HepG2 (cell line): ENCODE results near the gene ACTR1B. TPM values are rescaled to one million over a fixed set of nuclear protein-coding genes. Genes with fewer than 3 reads are reported as not detected.

ENCODE experiments used
- CHD4 ChIP-seq: fragments of 200-600 bp; sonication (generic); IDR thresholded peaks from 2 replicates; pipeline ENCODE4 v1.7.0; 2017; ENCODE audit warnings: mild to moderate bottlenecking, low read length, borderline replicate concordance
- KAT8 ChIP-seq: IDR thresholded peaks from 2 replicates; pipeline ENCODE4 v1.6.1; 2016; ENCODE audit warnings: missing genetic modification reagents, missing compliant biosample characterization
- MAZ ChIP-seq, 2 experiments: sonication (generic) in 1 of 2; formaldehyde crosslinking in 1 of 2; IDR thresholded peaks; 2 replicates each; pipeline versions ENCODE4 v1.5.0 to v1.6.1; 2012 to 2020; ENCODE audit warnings: low read depth in 2 of 2, mild to moderate bottlenecking in 2 of 2, borderline replicate concordance in 1 of 2, improper control_type of control experiment in 1 of 2, low read length in 1 of 2, missing genetic modification reagents in 1 of 2, moderate library complexity in 1 of 2
- SALL1 ChIP-seq: sonication (generic); formaldehyde crosslinking; IDR thresholded peaks from 2 replicates; pipeline ENCODE4 v1.8.0; 2022; ENCODE audit warnings: mild to moderate bottlenecking, missing genetic modification reagents
- SAP130 ChIP-seq: IDR thresholded peaks from 2 replicates; pipeline ENCODE4 v1.6.1; 2016; ENCODE audit warnings: low read depth
- SIX4 ChIP-seq: sonication (generic); formaldehyde crosslinking; IDR thresholded peaks from 2 replicates; pipeline ENCODE4 v1.4.0; 2020; ENCODE audit warnings: missing genetic modification reagents
- SOX13 ChIP-seq, 3 experiments: fragments of 450-650 bp in 1 of 3; sonication (generic) in 1 of 3; formaldehyde crosslinking in 1 of 3; IDR thresholded peaks in 2 of 3; conservative IDR thresholded peaks in 1 of 3; 2 replicates each; pipeline versions ENCODE4 v1.5.0 to v1.6.1; 2016 to 2020; ENCODE audit warnings: antibody characterized with exemption in 1 of 3, mild to moderate bottlenecking in 1 of 3, missing compliant biosample characterization in 1 of 3, missing genetic modification reagents in 1 of 3, moderate library complexity in 1 of 3
- SOX5 ChIP-seq: IDR thresholded peaks from 2 replicates; pipeline ENCODE4 v1.6.1; 2016; ENCODE audit warnings: borderline replicate concordance
- TAF15 ChIP-seq: fragments of 200-400 bp; formaldehyde crosslinking; IDR thresholded peaks from one replicate; pipeline ENCODE4 v1.6.1; 2018; ENCODE audit warnings: mild to moderate bottlenecking, low read depth, low read length; ENCODE audit not compliant: poor library complexity, severe bottlenecking
- THAP11 ChIP-seq: IDR thresholded peaks from 2 replicates; pipeline ENCODE4 v1.6.1; 2016; ENCODE audit warnings: missing biosample characterization, missing genetic modification reagents
- ZMAT3 ChIP-seq: sonication (generic); formaldehyde crosslinking; conservative IDR thresholded peaks from 2 replicates; pipeline ENCODE4 v1.7.0; 2021; ENCODE audit warnings: missing genetic modification reagents
- ZNF12 ChIP-seq: sonication (generic); formaldehyde crosslinking; IDR thresholded peaks from 2 replicates; pipeline ENCODE4 v1.5.0; 2020; ENCODE audit warnings: missing genetic modification reagents
- ZNF263 ChIP-seq: sonication (generic); formaldehyde crosslinking; IDR thresholded peaks from 2 replicates; pipeline ENCODE4 v1.4.0; 2020; ENCODE audit warnings: missing genetic modification reagents
- ZSCAN22 ChIP-seq: sonication (generic); formaldehyde crosslinking; IDR thresholded peaks from 2 replicates; pipeline ENCODE4 v1.4.0; 2020; ENCODE audit warnings: mild to moderate bottlenecking, missing genetic modification reagents
- polyA plus RNA-seq, 8 experiments: library from polyadenylated mRNA; depleted of rRNA in 3 of 8; stranded (reverse) in 7 of 8; unstranded in 1 of 8; fragments of >200 nt; fragmentation: Illumina TruSeq in 4 of 8; extraction: Trizol in 4 of 8; gene quantifications; 2 replicates each; pipeline versions ENCODE4 v1.2.1 to v1.2.3, GENCODE V29; 2011 to 2016; ENCODE audit warnings: low read depth in 4 of 8, missing spikeins in 1 of 8, mixed read lengths in 1 of 8; ENCODE audit not compliant: insufficient read depth in 1 of 8
- total RNA-seq, 5 experiments: library from RNA; depleted of rRNA; stranded (reverse); fragments of >200 nt; fragmentation: Illumina TruSeq; extraction: Trizol; gene quantifications; 2 replicates each; pipeline ENCODE4 v1.2.3, GENCODE V29; 2016; ENCODE audit warnings: low read depth in 1 of 5
- TF ChIP-seq, protein P1 (sequence below): sonication (generic); formaldehyde crosslinking; IDR thresholded peaks from 2 replicates; pipeline ENCODE4 v1.4.0; 2020; ENCODE audit warnings: missing genetic modification reagents, borderline replicate concordance
- TF ChIP-seq, protein P2 (sequence below): IDR thresholded peaks from 2 replicates; pipeline ENCODE4 v1.4.0; 2020; ENCODE audit warnings: mild to moderate bottlenecking, missing genetic modification reagents
- TF ChIP-seq, protein P3 (sequence below): IDR thresholded peaks from 2 replicates; pipeline ENCODE4 v1.6.1; 2016; ENCODE audit warnings: mild to moderate bottlenecking

The ACTR1B gene
- total and polyA plus RNA-seq, 2 of the 13 experiments (the other 11 are each of a cell fraction or from before 2014, with no cell fraction given) = 61.7 to 76.7 TPM

DNA sequence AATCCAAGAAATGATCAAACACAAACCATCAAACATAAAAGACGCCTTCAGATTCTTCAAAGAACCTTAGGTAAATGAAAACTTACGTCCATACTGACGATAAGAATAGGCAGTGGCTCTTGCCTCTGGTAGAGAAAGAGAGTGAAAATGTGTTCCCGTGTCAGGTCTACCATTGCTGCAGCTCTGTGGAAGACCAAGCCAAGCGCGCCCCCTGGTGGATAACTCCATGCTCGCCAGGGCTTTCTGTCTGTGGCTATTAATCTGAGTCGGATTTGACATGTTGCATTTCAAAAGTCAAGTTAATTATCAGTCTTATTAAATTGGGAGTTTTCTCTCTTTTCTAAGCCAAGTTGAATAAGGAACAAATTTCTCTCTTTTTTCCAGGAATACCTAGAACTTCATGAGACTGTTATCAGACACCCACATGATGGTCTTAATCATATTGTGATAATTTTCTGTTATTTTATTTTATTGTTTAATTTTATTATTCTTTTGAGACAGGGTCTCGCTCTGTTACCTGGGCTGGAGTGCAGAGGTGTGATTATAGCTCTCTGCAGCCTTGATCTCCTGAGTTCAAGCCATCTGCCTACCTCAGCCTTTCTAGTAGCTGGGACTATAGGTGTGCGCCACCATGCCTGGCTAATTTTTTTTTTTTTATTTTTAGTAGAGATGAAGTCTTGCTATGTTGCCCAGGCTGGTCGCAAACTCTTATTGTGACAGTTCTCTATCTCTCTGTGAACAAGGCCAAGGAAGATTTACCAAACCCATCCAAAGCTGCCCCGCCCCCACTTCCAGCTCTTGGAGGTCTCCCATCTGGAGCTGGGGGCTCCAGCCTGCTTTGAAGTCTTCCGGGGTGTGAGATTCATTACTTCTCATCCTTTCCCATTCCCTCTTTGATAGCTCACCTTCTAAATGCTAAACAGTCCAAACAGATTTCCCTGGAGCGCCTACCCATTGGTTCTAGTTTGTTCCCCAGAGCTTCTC, 33.7 kb upstream of the ACTR1B start (continued):
- TF ChIP-seq, protein P1, sequence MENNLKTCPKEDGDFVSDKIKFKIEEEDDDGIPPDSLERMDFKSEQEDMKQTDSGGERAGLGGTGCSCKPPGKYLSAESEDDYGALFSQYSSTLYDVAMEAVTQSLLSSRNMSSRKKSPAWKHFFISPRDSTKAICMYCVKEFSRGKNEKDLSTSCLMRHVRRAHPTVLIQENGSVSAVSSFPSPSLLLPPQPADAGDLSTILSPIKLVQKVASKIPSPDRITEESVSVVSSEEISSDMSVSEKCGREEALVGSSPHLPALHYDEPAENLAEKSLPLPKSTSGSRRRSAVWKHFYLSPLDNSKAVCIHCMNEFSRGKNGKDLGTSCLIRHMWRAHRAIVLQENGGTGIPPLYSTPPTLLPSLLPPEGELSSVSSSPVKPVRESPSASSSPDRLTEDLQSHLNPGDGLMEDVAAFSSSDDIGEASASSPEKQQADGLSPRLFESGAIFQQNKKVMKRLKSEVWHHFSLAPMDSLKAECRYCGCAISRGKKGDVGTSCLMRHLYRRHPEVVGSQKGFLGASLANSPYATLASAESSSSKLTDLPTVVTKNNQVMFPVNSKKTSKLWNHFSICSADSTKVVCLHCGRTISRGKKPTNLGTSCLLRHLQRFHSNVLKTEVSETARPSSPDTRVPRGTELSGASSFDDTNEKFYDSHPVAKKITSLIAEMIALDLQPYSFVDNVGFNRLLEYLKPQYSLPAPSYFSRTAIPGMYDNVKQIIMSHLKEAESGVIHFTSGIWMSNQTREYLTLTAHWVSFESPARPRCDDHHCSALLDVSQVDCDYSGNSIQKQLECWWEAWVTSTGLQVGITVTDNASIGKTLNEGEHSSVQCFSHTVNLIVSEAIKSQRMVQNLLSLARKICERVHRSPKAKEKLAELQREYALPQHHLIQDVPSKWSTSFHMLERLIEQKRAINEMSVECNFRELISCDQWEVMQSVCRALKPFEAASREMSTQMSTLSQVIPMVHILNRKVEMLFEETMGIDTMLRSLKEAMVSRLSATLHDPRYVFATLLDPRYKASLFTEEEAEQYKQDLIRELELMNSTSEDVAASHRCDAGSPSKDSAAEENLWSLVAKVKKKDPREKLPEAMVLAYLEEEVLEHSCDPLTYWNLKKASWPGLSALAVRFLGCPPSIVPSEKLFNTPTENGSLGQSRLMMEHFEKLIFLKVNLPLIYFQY (CRISPR knock-in tag) = no peak
- TF ChIP-seq SALL1 (CRISPR knock-in tag) (peak; percentile 33; the same call in 1 of the 2 replicates), SIX4 (no peak), ZNF263 (CRISPR knock-in tag) (0 out of 2 replicates have a peak, but pooled peaks have one; percentile 20), CHD4 (no peak), ZMAT3 (CRISPR knock-in tag) (0 out of 2 replicates have a peak, but pooled peaks have one; percentile 29), TAF15 (no peak), ZSCAN22 (CRISPR knock-in tag) (no peak), SAP130 (CRISPR knock-in tag) (peak; percentile 20; the same call in 1 of the 2 replicates), KAT8 (CRISPR knock-in tag) (peak; percentile 58; the same call in 1 of the 2 replicates), SOX13 (IDR thresholded peaks at IDR 0.05) (no peak), SOX13 (CRISPR knock-in tag; conservative IDR thresholded peaks at IDR 0.05 in 1 of 2, IDR thresholded peaks at IDR 0.05 in 1 of 2) (0 out of 4 replicates have a peak, but pooled peaks of 1 of the 2 experiments have one; percentile 9), THAP11 (peak; percentile 43; the same call in 1 of the 2 replicates), MAZ (IDR thresholded peaks at IDR 0.05; ENCODE audit: borderline replicate concordance, low read depth, low read length) (no peak), MAZ (CRISPR knock-in tag; IDR thresholded peaks at IDR 0.05; ENCODE audit: low read depth) (peak; percentile 23; the same call in 1 of the 2 replicates), SOX5 (CRISPR knock-in tag) (0 out of 2 replicates have a peak, but pooled peaks have one; percentile 9), ZNF12 (peak; percentile 82)
- TF ChIP-seq, protein P2, sequence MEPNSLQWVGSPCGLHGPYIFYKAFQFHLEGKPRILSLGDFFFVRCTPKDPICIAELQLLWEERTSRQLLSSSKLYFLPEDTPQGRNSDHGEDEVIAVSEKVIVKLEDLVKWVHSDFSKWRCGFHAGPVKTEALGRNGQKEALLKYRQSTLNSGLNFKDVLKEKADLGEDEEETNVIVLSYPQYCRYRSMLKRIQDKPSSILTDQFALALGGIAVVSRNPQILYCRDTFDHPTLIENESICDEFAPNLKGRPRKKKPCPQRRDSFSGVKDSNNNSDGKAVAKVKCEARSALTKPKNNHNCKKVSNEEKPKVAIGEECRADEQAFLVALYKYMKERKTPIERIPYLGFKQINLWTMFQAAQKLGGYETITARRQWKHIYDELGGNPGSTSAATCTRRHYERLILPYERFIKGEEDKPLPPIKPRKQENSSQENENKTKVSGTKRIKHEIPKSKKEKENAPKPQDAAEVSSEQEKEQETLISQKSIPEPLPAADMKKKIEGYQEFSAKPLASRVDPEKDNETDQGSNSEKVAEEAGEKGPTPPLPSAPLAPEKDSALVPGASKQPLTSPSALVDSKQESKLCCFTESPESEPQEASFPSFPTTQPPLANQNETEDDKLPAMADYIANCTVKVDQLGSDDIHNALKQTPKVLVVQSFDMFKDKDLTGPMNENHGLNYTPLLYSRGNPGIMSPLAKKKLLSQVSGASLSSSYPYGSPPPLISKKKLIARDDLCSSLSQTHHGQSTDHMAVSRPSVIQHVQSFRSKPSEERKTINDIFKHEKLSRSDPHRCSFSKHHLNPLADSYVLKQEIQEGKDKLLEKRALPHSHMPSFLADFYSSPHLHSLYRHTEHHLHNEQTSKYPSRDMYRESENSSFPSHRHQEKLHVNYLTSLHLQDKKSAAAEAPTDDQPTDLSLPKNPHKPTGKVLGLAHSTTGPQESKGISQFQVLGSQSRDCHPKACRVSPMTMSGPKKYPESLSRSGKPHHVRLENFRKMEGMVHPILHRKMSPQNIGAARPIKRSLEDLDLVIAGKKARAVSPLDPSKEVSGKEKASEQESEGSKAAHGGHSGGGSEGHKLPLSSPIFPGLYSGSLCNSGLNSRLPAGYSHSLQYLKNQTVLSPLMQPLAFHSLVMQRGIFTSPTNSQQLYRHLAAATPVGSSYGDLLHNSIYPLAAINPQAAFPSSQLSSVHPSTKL (CRISPR knock-in tag) = peak; percentile 20; the same call in 1 of the 2 replicates
- TF ChIP-seq, protein P3, sequence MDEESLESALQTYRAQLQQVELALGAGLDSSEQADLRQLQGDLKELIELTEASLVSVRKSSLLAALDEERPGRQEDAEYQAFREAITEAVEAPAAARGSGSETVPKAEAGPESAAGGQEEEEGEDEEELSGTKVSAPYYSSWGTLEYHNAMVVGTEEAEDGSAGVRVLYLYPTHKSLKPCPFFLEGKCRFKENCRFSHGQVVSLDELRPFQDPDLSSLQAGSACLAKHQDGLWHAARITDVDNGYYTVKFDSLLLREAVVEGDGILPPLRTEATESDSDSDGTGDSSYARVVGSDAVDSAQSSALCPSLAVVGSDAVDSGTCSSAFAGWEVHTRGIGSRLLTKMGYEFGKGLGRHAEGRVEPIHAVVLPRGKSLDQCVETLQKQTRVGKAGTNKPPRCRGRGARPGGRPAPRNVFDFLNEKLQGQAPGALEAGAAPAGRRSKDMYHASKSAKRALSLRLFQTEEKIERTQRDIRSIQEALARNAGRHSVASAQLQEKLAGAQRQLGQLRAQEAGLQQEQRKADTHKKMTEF = peak; percentile 35; the same call in 1 of the 2 replicates
